H1 (cell line): Measurements from ENCODE around the gene IFNA1. TPM values are rescaled to one million over a fixed set of nuclear protein-coding genes. Genes with fewer than 3 reads are reported as not detected.

Source experiments
- CTCF ChIA-PET: fragments of 300-600 bp; sonication (Branson Sonifier 250); formaldehyde crosslinking; loops from one replicate; lab custom pipeline; 2021; ENCODE audit not compliant: partially characterized antibody; lab: Charles Lee
- POLR2A ChIA-PET: fragments of 300-600 bp; sonication (Branson Sonifier 250); formaldehyde crosslinking; loops from one replicate; lab custom pipeline; 2021; ENCODE audit warnings: inconsistent platforms; ENCODE audit not compliant: partially characterized antibody; lab: Charles Lee
- DNase-seq, 2 experiments: peaks; one replicate each; pipeline versions ENCODE4 v3.0.0 to v3.0.0-alpha.2; 2010 to 2022; ENCODE audit warnings: low spot score in 2 of 2, low read depth in 1 of 2, mixed read lengths in 1 of 2
- FAIRE-seq: peaks from 2 replicates; lab custom pipeline; 2011; peaks lifted over from hg19 to GRCh38; lab: Jason Lieb, UNC
- H2AFZ ChIP-seq: 2 replicates; pipeline ENCODE4 v1.8.1; 2012; ENCODE audit warnings: low read length, inconsistent platforms
- H2AK5ac ChIP-seq: 2 replicates; pipeline ENCODE4 v1.6.1; 2013; ENCODE audit warnings: low read depth, low read length
- H2BK120ac ChIP-seq: replicated peaks from 2 replicates; pipeline ENCODE3; 2013; ENCODE audit warnings: low read depth, low read length, inconsistent platforms
- H2BK12ac ChIP-seq: 2 replicates; pipeline ENCODE4 v1.6.1; 2013; ENCODE audit warnings: low read depth, low read length
- H2BK15ac ChIP-seq: 2 replicates; pipeline ENCODE4 v1.6.1; 2013; ENCODE audit warnings: low read length
- H2BK20ac ChIP-seq: 2 replicates; pipeline ENCODE4 v1.6.1; 2013; ENCODE audit warnings: low read length
- H2BK5ac ChIP-seq: 2 replicates; pipeline ENCODE4 v1.6.1; 2013; ENCODE audit warnings: low read depth, low read length
- H3K14ac ChIP-seq: 2 replicates; pipeline ENCODE4 v1.6.1; 2013; ENCODE audit warnings: inconsistent platforms; ENCODE audit not compliant: insufficient read length
- H3K18ac ChIP-seq: 2 replicates; pipeline ENCODE4 v1.6.1; 2013; ENCODE audit warnings: low read length; ENCODE audit errors: extremely low read depth
- H3K23ac ChIP-seq: 2 replicates; pipeline ENCODE4 v1.6.1; 2013; ENCODE audit warnings: inconsistent platforms; ENCODE audit not compliant: insufficient read length
- H3K23me2 ChIP-seq: 2 replicates; pipeline ENCODE4 v1.6.1; 2013; ENCODE audit warnings: low read depth, low read length
- H3K27ac ChIP-seq: 2 replicates; pipeline ENCODE4 v1.6.1; 2011; ENCODE audit warnings: low read depth, low read length, inconsistent platforms
- H3K27me3 ChIP-seq, 4 experiments: replicated peaks in 1 of 4; 1 replicate in 1 of 4; 2 replicates in 3 of 4; pipeline versions ENCODE4 v1.6.1 to v1.8.1; 2011 to 2013; ENCODE audit warnings: low read length in 3 of 4, mild to moderate bottlenecking in 3 of 4, inconsistent platforms in 2 of 4, mixed read lengths in 2 of 4, moderate library complexity in 1 of 4; ENCODE audit not compliant: control insufficient read depth in 3 of 4, insufficient read depth in 3 of 4; ENCODE audit errors: extremely low read depth in 1 of 4
- H3K36me3 ChIP-seq, 4 experiments: 2 replicates each; pipeline versions ENCODE4 v1.6.1 to v1.8.1; 2011 to 2013; ENCODE audit warnings: mild to moderate bottlenecking in 4 of 4, low read length in 3 of 4, moderate library complexity in 2 of 4, control low read depth in 1 of 4, inconsistent platforms in 1 of 4; ENCODE audit not compliant: insufficient read depth in 4 of 4, control insufficient read depth in 2 of 4
- H3K4ac ChIP-seq: replicated peaks from 2 replicates; pipeline ENCODE3; 2013; ENCODE audit warnings: low read length, low read depth, mixed read lengths, inconsistent platforms; ENCODE audit not compliant: insufficient read length
- H3K4me1 ChIP-seq, 4 experiments: replicated peaks in 1 of 4; 1 replicate in 1 of 4; 2 replicates in 3 of 4; pipeline versions ENCODE4 v1.6.1 to v1.8.1; 2011 to 2013; ENCODE audit warnings: low read length in 3 of 4, inconsistent platforms in 2 of 4, mixed read lengths in 1 of 4; ENCODE audit not compliant: insufficient read depth in 4 of 4, control insufficient read depth in 3 of 4
- H3K4me2 ChIP-seq, 2 experiments: 2 replicates each; pipeline versions ENCODE4 v1.6.1 to v1.8.1; 2011 to 2013; ENCODE audit warnings: low read depth in 2 of 2, low read length in 2 of 2, control low read depth in 1 of 2, inconsistent platforms in 1 of 2, mild to moderate bottlenecking in 1 of 2; ENCODE audit not compliant: insufficient read depth in 1 of 2
- H3K4me3 ChIP-seq, 4 experiments: fragments of 200-600, 300-600 bp in 1 of 4; sonication (generic), shearing (Covaris generic), sonication (Bioruptor Twin) in 1 of 4; 2 replicates each; pipeline versions ENCODE4 v1.5.1 to v1.8.1; 2011 to 2016; ENCODE audit warnings: low read length in 4 of 4, low read depth in 3 of 4, control low read depth in 2 of 4, inconsistent platforms in 2 of 4, mild to moderate bottlenecking in 2 of 4, mixed read lengths in 1 of 4, moderate library complexity in 1 of 4; ENCODE audit not compliant: insufficient read depth in 2 of 4; ENCODE audit errors: extremely low read depth in 1 of 4
- H3K56ac ChIP-seq: replicated peaks from 2 replicates; pipeline ENCODE3; 2013; ENCODE audit warnings: low read depth, mild to moderate bottlenecking, mixed read lengths, low read length, inconsistent platforms; ENCODE audit not compliant: insufficient read length
- H3K79me1 ChIP-seq: 2 replicates; pipeline ENCODE4 v1.6.1; 2013; ENCODE audit warnings: low read depth, low read length, control low read depth
- H3K79me2 ChIP-seq, 2 experiments: 2 replicates each; pipeline versions ENCODE4 v1.6.1 to v1.8.1; 2012 to 2013; ENCODE audit warnings: low read length in 2 of 2, mild to moderate bottlenecking in 2 of 2, inconsistent platforms in 1 of 2; ENCODE audit not compliant: insufficient read depth in 2 of 2, control insufficient read depth in 1 of 2
- H3K9ac ChIP-seq, 4 experiments: replicated peaks in 1 of 4; 1 replicate in 1 of 4; 2 replicates in 3 of 4; pipeline versions ENCODE4 v1.6.1 to v1.8.1; 2011 to 2013; ENCODE audit warnings: low read depth in 3 of 4, low read length in 3 of 4, control low read depth in 2 of 4, mild to moderate bottlenecking in 2 of 4, moderate library complexity in 2 of 4, inconsistent platforms in 1 of 4; ENCODE audit errors: extremely low read depth in 1 of 4
- H3K9me3 ChIP-seq, 2 experiments: 2 replicates each; pipeline versions ENCODE4 v1.6.1 to v1.8.1; 2012 to 2013; ENCODE audit warnings: mild to moderate bottlenecking in 2 of 2, moderate library complexity in 2 of 2, control low read depth in 1 of 2, inconsistent platforms in 1 of 2, low read depth in 1 of 2, low read length in 1 of 2, mixed read lengths in 1 of 2; ENCODE audit not compliant: insufficient read depth in 2 of 2
- H4K20me1 ChIP-seq, 2 experiments: replicated peaks in 1 of 2; 2 replicates each; pipeline versions ENCODE3 to v1.8.1; 2011 to 2013; ENCODE audit warnings: inconsistent platforms in 2 of 2, low read length in 2 of 2, mild to moderate bottlenecking in 1 of 2; ENCODE audit not compliant: insufficient read depth in 2 of 2, control insufficient read depth in 1 of 2
- H4K5ac ChIP-seq: 2 replicates; pipeline ENCODE4 v1.6.1; 2013; ENCODE audit warnings: low read length, low read depth, mixed read lengths, inconsistent platforms; ENCODE audit not compliant: insufficient read length
- H4K8ac ChIP-seq: 2 replicates; pipeline ENCODE4 v1.8.0; 2013; ENCODE audit warnings: mild to moderate bottlenecking, moderate library complexity, low read length, inconsistent platforms; ENCODE audit not compliant: insufficient read depth; ENCODE audit errors: extremely low read depth
- H4K91ac ChIP-seq: replicated peaks from 2 replicates; pipeline ENCODE3; 2013; ENCODE audit warnings: low read length, mixed read lengths, inconsistent platforms; ENCODE audit not compliant: insufficient read length
- BCL11A ChIP-seq, 2 experiments: IDR thresholded peaks; one replicate each; pipeline ENCODE4 v1.6.1; 2011; ENCODE audit warnings: low read depth in 2 of 2, low read length in 2 of 2, mild to moderate bottlenecking in 2 of 2
- POU5F1 ChIP-seq: IDR thresholded peaks from 2 replicates; pipeline ENCODE4 v1.6.1; 2011; ENCODE audit warnings: low read depth, mild to moderate bottlenecking, low read length, moderate library complexity
- RFX5 ChIP-seq: IDR thresholded peaks from 2 replicates; pipeline ENCODE4 v1.6.1; 2011; ENCODE audit warnings: low read depth, low read length, improper control_type of control experiment, borderline replicate concordance
- SRF ChIP-seq: IDR thresholded peaks from 2 replicates; pipeline ENCODE4 v1.6.1; 2011; ENCODE audit warnings: mild to moderate bottlenecking, low read depth, low read length, moderate library complexity
- WGBS, 2 experiments: shearing (Covaris generic) in 1 of 2; methylation state at CpG; one replicate each; pipeline versions ENCODE4 v1.1.6 to v1.1.7; 2013 to 2015; ENCODE audit warnings: low lambda C conversion rate in 2 of 2, mixed read lengths in 2 of 2, inconsistent platforms in 1 of 2, low coverage in 1 of 2, missing lambda C conversion rate in 1 of 2; ENCODE audit not compliant: insufficient replicate concordance in 2 of 2, insufficient coverage in 1 of 2, insufficient read length in 1 of 2; ENCODE audit errors: extremely low coverage in 1 of 2, missing lambda C conversion rate in 1 of 2; 5-methylcytosine and 5-hydroxymethylcytosine counted together
- polyA plus RNA-seq, 7 experiments: library from polyadenylated mRNA; depleted of rRNA in 3 of 7; stranded (reverse) in 5 of 7; unstranded in 2 of 7; fragments of >200 nt in 5 of 7; fragments of 200-250 nt in 2 of 7; gene quantifications; 1 replicate in 5 of 7; 2 replicates in 1 of 7; 4 replicates in 1 of 7; pipeline versions ENCODE4 v1.2.1 to v1.2.3, GENCODE V29; 2011 to 2013; ENCODE audit warnings: missing spikeins in 2 of 7, mixed read lengths in 2 of 7
- total RNA-seq: library from RNA; stranded (reverse); fragmentation: NEBNext Ultra II Directional; extraction: Animal tissue kit (Norgen Biotek cat#: 25700); gene quantifications from 2 replicates; pipeline ENCODE4 v1.2.1, GENCODE V29; 2021
- TF ChIP-seq, protein P1 (sequence below), 3 experiments: IDR thresholded peaks; 1 replicate in 2 of 3; 2 replicates in 1 of 3; pipeline versions ENCODE4 v1.5.1 to v1.6.1; 2011; ENCODE audit warnings: low read length in 3 of 3, mild to moderate bottlenecking in 3 of 3, inconsistent platforms in 2 of 3, low read depth in 1 of 3, moderate library complexity in 1 of 3; ENCODE audit not compliant: insufficient read depth in 1 of 3; ENCODE audit errors: control extremely low read depth in 1 of 3

Gene IFNA1
- total and polyA plus RNA-seq, 2 of the 8 experiments (the other 6 are each of a cell fraction or from before 2014, with no cell fraction given), result not detected

DNA sequence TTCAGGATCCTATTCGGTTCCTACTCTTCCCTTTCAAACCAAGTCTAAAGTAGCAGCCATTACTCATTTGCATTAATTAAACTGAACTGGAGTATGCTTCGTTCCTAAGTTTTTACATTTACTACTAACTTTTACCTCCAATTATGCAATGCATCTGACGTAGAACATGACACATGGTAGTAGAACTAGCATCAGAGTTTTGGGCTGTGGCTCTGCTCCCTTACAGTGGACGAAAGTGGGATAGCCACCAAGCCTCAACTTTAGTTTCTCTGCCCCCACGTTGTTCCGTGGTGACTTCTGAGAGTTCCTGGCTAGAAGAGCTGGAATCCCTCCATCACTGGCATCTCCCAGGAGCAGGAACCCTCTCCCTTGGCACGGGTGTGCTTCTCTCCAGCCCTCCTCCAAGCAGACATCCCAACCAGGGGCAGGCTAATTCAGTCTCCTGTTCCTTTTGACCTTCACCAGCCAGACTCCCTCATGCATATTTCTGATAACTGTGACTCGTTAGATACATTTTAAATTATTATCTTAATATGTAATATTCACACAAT, 39.0 kb downstream of the IFNA1 start:
- FAIRE-seq (no peak), DNase-seq (no peak)
- no peak overlapping the region for H2BK15ac ChIP-seq
- no peaks in the 10 kb centered on the region for H3K36me3 ChIP-seq
- 93% methylated on average over 8 of the region's 8 CpGs; no CpG with 5 or more reads in 1 of the 2 experiments for WGBS, 2 experiments
- H3K23ac ChIP-seq, result no peak overlapping the region
- H4K8ac ChIP-seq, result no peak overlapping the region
- no peaks in the 10 kb centered on the region for H3K27me3 ChIP-seq
- H2AFZ ChIP-seq, result no peak overlapping the region
- no peak overlapping the region for H3K4ac ChIP-seq
- H3K27ac ChIP-seq, result no peak overlapping the region
- no peaks in the 10 kb centered on the region for H3K23me2 ChIP-seq
- TF ChIP-seq SRF, result no peak
- TF ChIP-seq POU5F1, result no peak
- no peak for TF ChIP-seq RFX5
- TF ChIP-seq, protein P1, sequence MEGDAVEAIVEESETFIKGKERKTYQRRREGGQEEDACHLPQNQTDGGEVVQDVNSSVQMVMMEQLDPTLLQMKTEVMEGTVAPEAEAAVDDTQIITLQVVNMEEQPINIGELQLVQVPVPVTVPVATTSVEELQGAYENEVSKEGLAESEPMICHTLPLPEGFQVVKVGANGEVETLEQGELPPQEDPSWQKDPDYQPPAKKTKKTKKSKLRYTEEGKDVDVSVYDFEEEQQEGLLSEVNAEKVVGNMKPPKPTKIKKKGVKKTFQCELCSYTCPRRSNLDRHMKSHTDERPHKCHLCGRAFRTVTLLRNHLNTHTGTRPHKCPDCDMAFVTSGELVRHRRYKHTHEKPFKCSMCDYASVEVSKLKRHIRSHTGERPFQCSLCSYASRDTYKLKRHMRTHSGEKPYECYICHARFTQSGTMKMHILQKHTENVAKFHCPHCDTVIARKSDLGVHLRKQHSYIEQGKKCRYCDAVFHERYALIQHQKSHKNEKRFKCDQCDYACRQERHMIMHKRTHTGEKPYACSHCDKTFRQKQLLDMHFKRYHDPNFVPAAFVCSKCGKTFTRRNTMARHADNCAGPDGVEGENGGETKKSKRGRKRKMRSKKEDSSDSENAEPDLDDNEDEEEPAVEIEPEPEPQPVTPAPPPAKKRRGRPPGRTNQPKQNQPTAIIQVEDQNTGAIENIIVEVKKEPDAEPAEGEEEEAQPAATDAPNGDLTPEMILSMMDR (IDR thresholded peaks at IDR 0.05; ENCODE audit: control extremely low read depth in 1 of 3, insufficient read depth in 1 of 3, low read depth in 1 of 3, low read length in 3 of 3), result peak in 1 of 3 experiments; percentile 11; a peak in 1 of 4 replicates
- no peak for TF ChIP-seq BCL11A (IDR thresholded peaks at IDR 0.05; ENCODE audit: low read depth in 2 of 2, low read length in 2 of 2)
- no peak overlapping the region for H2BK5ac ChIP-seq
- H3K9me3 ChIP-seq, result no peaks in the 10 kb centered on the region
- no peaks in the 10 kb centered on the region for H3K79me1 ChIP-seq
- CTCF ChIA-PET, result interaction anchor here (1.0 to 1.1 kb wide), 2 partner anchors 13 to 309 kb away, joined by 3 to 4 read pairs; no protein-coding TSS in a partner anchor
- H2AK5ac ChIP-seq, result no peak overlapping the region
- no peak overlapping the region for H4K5ac ChIP-seq
- H3K79me2 ChIP-seq, result no peaks in the 10 kb centered on the region
- no peaks in the 10 kb centered on the region for H4K20me1 ChIP-seq
- POLR2A ChIA-PET, result no interaction called here
- H3K9ac ChIP-seq, result no peak overlapping the region
- H3K4me1 ChIP-seq, result no peaks in the 10 kb centered on the region
- H3K56ac ChIP-seq, result no peak overlapping the region
- H3K18ac ChIP-seq, result no peak overlapping the region
- H2BK120ac ChIP-seq, result no peak overlapping the region
- H2BK20ac ChIP-seq, result no peak overlapping the region
- no peak overlapping the region for H3K4me3 ChIP-seq
- H3K4me2 ChIP-seq, result no peak overlapping the region
- H4K91ac ChIP-seq, result no peak overlapping the region
- no peak overlapping the region for H2BK12ac ChIP-seq
- no peak overlapping the region for H3K14ac ChIP-seq
